Activated CD8-positive, alpha-beta T cell treated with anti-CD3 and anti-CD28 coated beads, Interleukin-2, amount 10 ng/mL, durations not matched to agents 7 days and 5 days (primary cell): Measurements from ENCODE around the gene RAB10. TPM values are rescaled to one million over a fixed set of nuclear protein-coding genes. Genes with fewer than 3 reads are reported as not detected.
"Not testable (repeated sequence)": the region's sequence is repeated elsewhere in the genome, so short reads cannot be mapped to it uniquely, and the experiment has no call there.

Experiments
- ATAC-seq: fragments of 150-1000 bp; cut with Tn5 transposase; one replicate; pipeline ENCODE4 v1.10.0; 2021; ENCODE audit warnings: moderate library complexity
- CTCF ChIA-PET: fragments of 350-600 bp; sonication (Branson Sonifier 250); formaldehyde crosslinking; loops from one replicate; lab custom pipeline; 2021; ENCODE audit warnings: antibody characterized with exemption; lab: Charles Lee
- POLR2A ChIA-PET: fragments of 350-600 bp; sonication (Branson Sonifier 250); formaldehyde crosslinking; loops from one replicate; lab custom pipeline; 2021; ENCODE audit warnings: antibody characterized with exemption; lab: Charles Lee
- DNase-seq: peaks from one replicate; pipeline ENCODE4 v3.0.0-alpha.2; 2020
- H3K27ac Mint-ChIP-seq: one replicate; pipeline ENCODE4 v1.8.0; 2021; ENCODE audit warnings: mild to moderate bottlenecking, mixed read lengths
- H3K27me3 Mint-ChIP-seq: one replicate; pipeline ENCODE4 v1.8.0; 2021; ENCODE audit warnings: low read depth, mixed read lengths
- H3K36me3 Mint-ChIP-seq: one replicate; pipeline ENCODE4 v1.8.0; 2021; ENCODE audit warnings: low read depth, mixed read lengths
- H3K4me1 Mint-ChIP-seq: one replicate; pipeline ENCODE4 v1.8.0; 2021; ENCODE audit warnings: low read depth, mixed read lengths
- H3K4me3 Mint-ChIP-seq: one replicate; pipeline ENCODE4 v1.8.0; 2021; ENCODE audit warnings: mild to moderate bottlenecking, mixed read lengths
- H3K9me3 Mint-ChIP-seq: one replicate; pipeline ENCODE4 v1.8.0; 2022; ENCODE audit warnings: mixed read lengths; ENCODE audit not compliant: insufficient read depth
- total RNA-seq, 2 experiments: library from RNA; stranded (reverse); gene quantifications; one replicate each; pipeline ENCODE4 v1.2.3, GENCODE V29; 2021

Gene RAB10
- total RNA-seq, 2 experiments from 2014 or later: 110 to 115 TPM

GRCh38 chr2:26165403-26165802 lies 131.5 kb downstream of the RAB10 start:
- Mint-ChIP-seq H3K4me1 (no peaks in the 10 kb centered on the region), H3K27me3 (peaks cover 5% of the 10 kb centered on the region), H3K4me3 (no peak overlapping the region), H3K27ac (no peak overlapping the region), H3K36me3 (no peaks in the 10 kb centered on the region), H3K9me3 (no peaks in the 10 kb centered on the region)
- DNase-seq (no peak), ATAC-seq (no peak)
- ChIA-PET POLR2A (no interaction called here), CTCF (interaction anchor here (0.8 kb wide), 1 partner anchor 11 kb away, joined by 5 read pairs; no protein-coding TSS in a partner anchor)

- peaks cover 14% of the 10 kb centered on the region for H3K27me3 Mint-ChIP-seq
- not testable (repeated sequence) for ATAC-seq, H3K4me1 Mint-ChIP-seq, DNase-seq, H3K9me3 Mint-ChIP-seq, H3K27ac Mint-ChIP-seq, H3K36me3 Mint-ChIP-seq, H3K4me3 Mint-ChIP-seq
- ChIA-PET POLR2A (interaction anchor here (0.6 kb wide), 1 partner anchor 1477 kb away, joined by 3 read pairs; no protein-coding TSS in a partner anchor), CTCF (interaction anchor here (0.7 to 1.1 kb wide), 3 partner anchors 47 to 1517 kb away, joined by 3 to 6 read pairs (median 3); no protein-coding TSS in a partner anchor)
Measured at GRCh38 chr2:26166541-26166940, 132.7 kb downstream of the RAB10 start.

GRCh38 chr2:26168785-26169184 lies 134.9 kb downstream of the RAB10 start:
- H3K27me3 Mint-ChIP-seq: peaks cover 22% of the 10 kb centered on the region
- ChIA-PET CTCF (interaction anchor here (0.7 kb wide), 1 partner anchor 161 kb away, joined by 3 read pairs; no protein-coding TSS in a partner anchor), POLR2A (no interaction called here)
- no peak for DNase-seq
- H3K4me1 Mint-ChIP-seq: peaks cover 10% of the 10 kb centered on the region
- no peak overlapping the region for H3K4me3 Mint-ChIP-seq
- H3K36me3 Mint-ChIP-seq: no peaks in the 10 kb centered on the region
- no peak overlapping the region for H3K27ac Mint-ChIP-seq
- H3K9me3 Mint-ChIP-seq: no peaks in the 10 kb centered on the region
- no peak for ATAC-seq

GRCh38 chr2:26169226-26169625 lies 135.3 kb downstream of the RAB10 start:
- ATAC-seq (no peak), DNase-seq (no peak)
- POLR2A ChIA-PET: no interaction called here
- CTCF ChIA-PET: no interaction called here
- peaks cover 24% of the 10 kb centered on the region for H3K27me3 Mint-ChIP-seq
- H3K4me1 Mint-ChIP-seq: peaks cover 10% of the 10 kb centered on the region
- H3K36me3 Mint-ChIP-seq: no peaks in the 10 kb centered on the region
- H3K9me3 Mint-ChIP-seq: no peaks in the 10 kb centered on the region
- H3K27ac Mint-ChIP-seq: no peak overlapping the region
- no peak overlapping the region for H3K4me3 Mint-ChIP-seq

GRCh38 chr2:26169681-26170414 lies 136.0 kb downstream of the RAB10 start:
- Mint-ChIP-seq H3K27me3 (peaks cover 30% of the 10 kb centered on the region), H3K4me1 (peaks cover 13% of the 10 kb centered on the region), H3K4me3 (no peak overlapping the region), H3K36me3 (no peaks in the 10 kb centered on the region), H3K27ac (no peak overlapping the region), H3K9me3 (no peaks in the 10 kb centered on the region)
- CTCF ChIA-PET: no interaction called here
- POLR2A ChIA-PET: no interaction called here
- no peak for ATAC-seq
- no peak for DNase-seq

- Mint-ChIP-seq H3K9me3 (no peaks in the 10 kb centered on the region), H3K4me1 (peaks cover 13% of the 10 kb centered on the region), H3K4me3 (no peak overlapping the region), H3K27me3 (peaks cover 32% of the 10 kb centered on the region), H3K27ac (no peak overlapping the region), H3K36me3 (no peaks in the 10 kb centered on the region)
- DNase-seq (no peak), ATAC-seq (no peak)
- CTCF ChIA-PET: interaction anchor here (1.2 to 2.1 kb wide), 3 partner anchors 11 to 333 kb away, joined by 3 to 4 read pairs (median 3); no protein-coding TSS in a partner anchor
- POLR2A ChIA-PET: no interaction called here
Measured at GRCh38 chr2:26170795-26171194, 136.9 kb downstream of the RAB10 start.

GRCh38 chr2:26172189-26172870 lies 138.4 kb downstream of the RAB10 start:
- Mint-ChIP-seq H3K4me3 (peak overlapping the region; percentile 67), H3K9me3 (no peaks in the 10 kb centered on the region), H3K36me3 (no peaks in the 10 kb centered on the region), H3K4me1 (peaks cover 13% of the 10 kb centered on the region), H3K27me3 (peaks cover 37% of the 10 kb centered on the region), H3K27ac (no peak overlapping the region)
- ATAC-seq (peak; percentile 23), DNase-seq (no peak)
- CTCF ChIA-PET: interaction anchor here (1.2 to 2.1 kb wide), 3 partner anchors 9 to 331 kb away, joined by 3 to 4 read pairs (median 3); no protein-coding TSS in a partner anchor
- POLR2A ChIA-PET: no interaction called here

GRCh38 chr2:26172871-26173775 lies 139.2 kb downstream of the RAB10 start, which contains the start of gene GAREM2:
TSS of gene GAREM2 (plus strand) at chr2:26173088. CDS start at chr2:26173221, 133 bp downstream.
- no peaks in the 10 kb centered on the region for H3K36me3 Mint-ChIP-seq
- H3K4me1 Mint-ChIP-seq: peaks cover 13% of the 10 kb centered on the region
- ChIA-PET CTCF (interaction anchor here (2.1 kb wide), 1 partner anchor 12 kb away, joined by 4 read pairs; no protein-coding TSS in a partner anchor), POLR2A (no interaction called here)
- no peaks in the 10 kb centered on the region for H3K9me3 Mint-ChIP-seq
- ATAC-seq: peak; percentile 38
- H3K27ac Mint-ChIP-seq: no peak within 1 kb of the TSS
- peak within 1 kb of the TSS; percentile 67 for H3K4me3 Mint-ChIP-seq
- H3K27me3 Mint-ChIP-seq: peaks cover 37% of the 10 kb centered on the region
- no peak for DNase-seq

DNA sequence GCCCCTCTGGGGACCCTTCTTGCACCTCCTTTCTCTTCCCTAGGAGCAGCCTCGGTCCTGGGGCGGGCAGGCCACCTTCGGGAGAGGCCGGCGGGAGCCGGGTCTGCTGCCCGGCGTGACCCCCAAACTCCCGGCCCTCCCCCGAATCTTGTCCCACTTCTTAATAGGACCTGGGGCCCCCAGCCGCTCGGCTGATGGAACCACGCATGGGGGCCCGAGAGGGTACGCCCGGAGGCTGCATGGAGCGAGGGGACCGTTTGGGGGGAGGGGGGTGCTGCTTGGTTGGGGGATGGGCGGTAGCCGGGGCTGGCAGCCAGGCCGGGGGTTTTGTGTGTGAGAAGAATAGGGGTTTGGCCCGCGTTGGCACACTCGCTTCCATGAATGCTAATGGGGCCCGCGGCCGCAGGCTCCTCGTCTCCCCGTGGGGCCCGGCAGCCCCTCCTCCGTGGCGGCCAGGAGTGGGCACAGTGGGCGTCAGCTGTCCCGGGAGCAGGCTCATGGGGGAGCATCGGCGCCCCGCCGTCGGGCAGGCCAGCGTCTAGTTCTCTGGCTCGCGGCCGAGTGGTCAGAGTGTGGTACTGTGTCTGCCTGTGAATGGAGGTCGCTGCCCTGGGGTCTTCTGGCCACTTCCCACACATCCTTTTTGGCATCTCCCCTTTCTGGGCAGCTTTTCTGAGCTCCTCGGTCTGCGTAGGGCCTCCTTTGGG lies 140.0 kb downstream of the RAB10 start:
- ATAC-seq: no peak
- no peak overlapping the region for H3K27ac Mint-ChIP-seq
- peaks cover 37% of the 10 kb centered on the region for H3K27me3 Mint-ChIP-seq
- no peak for DNase-seq
- no peaks in the 10 kb centered on the region for H3K36me3 Mint-ChIP-seq
- peak overlapping the region; percentile 38 for H3K4me3 Mint-ChIP-seq
- peaks cover 17% of the 10 kb centered on the region for H3K4me1 Mint-ChIP-seq
- CTCF ChIA-PET: no interaction called here
- no peaks in the 10 kb centered on the region for H3K9me3 Mint-ChIP-seq
- POLR2A ChIA-PET: no interaction called here

DNA sequence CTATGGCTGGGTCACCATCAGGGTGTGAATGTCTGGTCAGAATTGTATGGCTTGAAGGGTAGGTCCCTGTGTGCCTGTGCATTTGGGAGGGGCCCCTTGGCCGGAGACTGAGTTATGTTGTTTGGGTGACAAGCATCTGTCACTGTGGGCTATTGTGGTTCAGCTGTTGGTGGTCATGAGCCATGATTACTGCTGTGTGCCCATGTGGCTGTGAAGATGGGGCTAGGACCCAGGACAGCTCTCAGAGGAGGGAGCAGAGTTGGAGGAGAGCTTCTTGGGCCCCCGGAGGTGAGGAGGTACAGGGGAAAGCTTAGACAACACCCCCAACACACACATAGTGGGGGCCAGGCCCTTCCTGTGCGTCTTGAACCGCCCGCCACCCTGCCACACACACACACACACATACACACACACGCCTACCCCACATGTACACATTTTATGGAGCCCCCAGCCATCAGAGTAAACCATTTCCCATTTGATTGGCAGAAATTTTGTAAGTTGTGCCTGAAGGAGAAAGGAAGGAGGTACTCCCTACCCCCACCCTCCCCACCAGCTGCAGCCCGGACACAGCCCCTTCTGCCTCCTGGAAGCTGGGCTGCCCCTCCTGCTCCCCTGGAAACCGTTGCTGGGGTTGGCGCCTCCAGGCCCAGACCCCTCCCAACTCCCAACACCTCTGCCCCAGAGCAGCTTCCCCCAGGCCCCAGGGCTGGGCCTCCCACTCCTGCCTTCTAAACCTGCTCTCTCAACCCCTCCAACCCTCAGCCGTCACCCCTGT lies 141.0 kb downstream of the RAB10 start:
- peaks cover 23% of the 10 kb centered on the region for H3K4me1 Mint-ChIP-seq
- ChIA-PET CTCF (interaction anchor here (1.1 to 2.1 kb wide), 3 partner anchors 9 to 329 kb away, joined by 3 to 8 read pairs (median 3); no protein-coding TSS in a partner anchor), POLR2A (interaction anchor here (0.6 kb wide), 1 partner anchor 57 kb away, joined by 3 read pairs; no protein-coding TSS in a partner anchor)
- H3K27ac Mint-ChIP-seq: no peak overlapping the region
- H3K27me3 Mint-ChIP-seq: peaks cover 38% of the 10 kb centered on the region
- no peak for DNase-seq
- no peak for ATAC-seq
- H3K4me3 Mint-ChIP-seq: no peak overlapping the region
- no peaks in the 10 kb centered on the region for H3K36me3 Mint-ChIP-seq
- H3K9me3 Mint-ChIP-seq: no peaks in the 10 kb centered on the region
